ENCODE data around the gene C19orf47. TPM values are rescaled to one million over a fixed set of nuclear protein-coding genes. Genes with fewer than 3 reads are reported as not detected.

Gene C19orf47
- total RNA-seq, 3 donors from 2014 or later (not counting 1 experiment from before 2014, with no cell fraction given), result 15.2 to 20.2 (median 16.1) TPM

- Mint-ChIP-seq H3K4me3 (peak overlapping the region; percentile 76), H3K4me1 (peaks cover 33% of the 10 kb centered on the region in 2 donors), H3K9me3 (no peaks in the 10 kb centered on the region), H3K27me3 (ENCODE audit: low read depth in 2 of 2) (no peaks in the 10 kb centered on the region), H3K27ac (peak overlapping the region; percentile 68 to 78), H3K36me3 (no peaks in the 10 kb centered on the region)
- Histone ChIP-seq H3K4me3 (ENCODE audit: low read length) (no peak overlapping the region), H3K4me1 (ENCODE audit: control insufficient read depth, insufficient read depth, low read length) (peaks cover 41% of the 10 kb centered on the region), H3K36me3 (ENCODE audit: control insufficient read depth, insufficient read depth, low read length) (peaks cover 16% of the 10 kb centered on the region), H3K27ac (ENCODE audit: low read length) (peak overlapping the region; percentile 4), H3K27me3 (ENCODE audit: control insufficient read depth, insufficient read depth, low read length) (no peaks in the 10 kb centered on the region), H3K9me3 (ENCODE audit: control insufficient read depth, insufficient read depth, low read length) (no peaks in the 10 kb centered on the region)
- intact Hi-C loops (cut with micrococcal nuclease), result no loop called here
- ATAC-seq, result peak in 1 of 3 donors; percentile 60
- TF ChIP-seq CTCF (IDR thresholded peaks at IDR 0.05), result no peak
- 33% methylated on average over 5 of the region's 5 CpGs for WGBS (ENCODE audit: insufficient coverage)
- DNase-seq, result no peak
These were observed 14.9 kb upstream of the C19orf47 start for GRCh38 chr19:40363069-40363468.

- 90% methylated on average over 2 of the region's 3 CpGs for WGBS (ENCODE audit: insufficient coverage)
- H3K9me3 ChIP-seq (ENCODE audit: control insufficient read depth, insufficient read depth, low read length), result no peaks in the 10 kb centered on the region
- no peaks in the 10 kb centered on the region for H3K36me3 Mint-ChIP-seq
- TF ChIP-seq CTCF (IDR thresholded peaks at IDR 0.05), result no peak
- H3K4me1 Mint-ChIP-seq, result peaks cover 33% of the 10 kb centered on the region in 2 donors
- peaks cover 8% of the 10 kb centered on the region for H3K36me3 ChIP-seq (ENCODE audit: control insufficient read depth, insufficient read depth, low read length)
- DNase-seq (no peak), ATAC-seq (no peak)
- intact Hi-C loops (cut with micrococcal nuclease), result no loop called here
- no peak overlapping the region for H3K4me3 Mint-ChIP-seq
- no peaks in the 10 kb centered on the region for H3K9me3 Mint-ChIP-seq
- H3K27me3 ChIP-seq (ENCODE audit: control insufficient read depth, insufficient read depth, low read length), result no peaks in the 10 kb centered on the region
- H3K4me3 ChIP-seq (ENCODE audit: low read length), result no peak overlapping the region
- H3K4me1 ChIP-seq (ENCODE audit: control insufficient read depth, insufficient read depth, low read length), result peaks cover 41% of the 10 kb centered on the region
- H3K27ac Mint-ChIP-seq, result no peak overlapping the region
- H3K27ac ChIP-seq (ENCODE audit: low read length), result no peak overlapping the region
- no peaks in the 10 kb centered on the region for H3K27me3 Mint-ChIP-seq (ENCODE audit: low read depth in 2 of 2)
These were observed 14.0 kb upstream of the C19orf47 start for GRCh38 chr19:40362160-40362559.

GRCh38 chr19:40360708-40361241 lies 12.6 kb upstream of the C19orf47 start:
- DNase-seq (no peak), ATAC-seq (no peak)
- Histone ChIP-seq H3K9me3 (ENCODE audit: control insufficient read depth, insufficient read depth, low read length) (no peaks in the 10 kb centered on the region), H3K27ac (ENCODE audit: low read length) (no peak overlapping the region), H3K36me3 (ENCODE audit: control insufficient read depth, insufficient read depth, low read length) (no peaks in the 10 kb centered on the region), H3K4me1 (ENCODE audit: control insufficient read depth, insufficient read depth, low read length) (peaks cover 44% of the 10 kb centered on the region), H3K4me3 (ENCODE audit: low read length) (no peak overlapping the region), H3K27me3 (ENCODE audit: control insufficient read depth, insufficient read depth, low read length) (no peaks in the 10 kb centered on the region)
- Mint-ChIP-seq H3K4me1 (peaks cover 33 to 43% of the 10 kb centered on the region in 2 donors), H3K36me3 (no peaks in the 10 kb centered on the region), H3K9me3 (no peaks in the 10 kb centered on the region), H3K27ac (no peak overlapping the region), H3K27me3 (ENCODE audit: low read depth in 2 of 2) (no peaks in the 10 kb centered on the region), H3K4me3 (no peak overlapping the region)
- no peak for TF ChIP-seq CTCF (IDR thresholded peaks at IDR 0.05)
- 92% methylated on average over 10 of the region's 12 CpGs for WGBS (ENCODE audit: insufficient coverage)
- intact Hi-C loops (cut with micrococcal nuclease), result no loop called here
